A204.1 (cell line): Measurements from ENCODE around the gene GKN2.

Experiments
- FAIRE-seq: peaks from 2 replicates; lab custom pipeline; 2012; peaks lifted over from hg19 to GRCh38; lab: Jason Lieb, UNC

The GKN2 gene, protein sequence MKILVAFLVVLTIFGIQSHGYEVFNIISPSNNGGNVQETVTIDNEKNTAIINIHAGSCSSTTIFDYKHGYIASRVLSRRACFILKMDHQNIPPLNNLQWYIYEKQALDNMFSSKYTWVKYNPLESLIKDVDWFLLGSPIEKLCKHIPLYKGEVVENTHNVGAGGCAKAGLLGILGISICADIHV

GRCh38 chr2:68952887-68953521 is at the start of gene GKN2:
GKN2 (minus strand) TSS chr2:68952893; CDS start chr2:68952861, 32 bp downstream.
- FAIRE-seq = no peak

GRCh38 chr2:69001879-69002278 is 49.2 kb upstream of the GKN2 start:
- FAIRE-seq = no peak

GRCh38 chr2:68997401-68997800 is 44.7 kb upstream of the GKN2 start:
- no peak for FAIRE-seq

- no peak for FAIRE-seq
Observed at GRCh38 chr2:68995916-68996315, 43.2 kb upstream of the GKN2 start.

- FAIRE-seq = no peak
Observed at GRCh38 chr2:68994864-68995263, 42.2 kb upstream of the GKN2 start.

GRCh38 chr2:68993660-68994059 is 41.0 kb upstream of the GKN2 start:
- no peak for FAIRE-seq

DNA sequence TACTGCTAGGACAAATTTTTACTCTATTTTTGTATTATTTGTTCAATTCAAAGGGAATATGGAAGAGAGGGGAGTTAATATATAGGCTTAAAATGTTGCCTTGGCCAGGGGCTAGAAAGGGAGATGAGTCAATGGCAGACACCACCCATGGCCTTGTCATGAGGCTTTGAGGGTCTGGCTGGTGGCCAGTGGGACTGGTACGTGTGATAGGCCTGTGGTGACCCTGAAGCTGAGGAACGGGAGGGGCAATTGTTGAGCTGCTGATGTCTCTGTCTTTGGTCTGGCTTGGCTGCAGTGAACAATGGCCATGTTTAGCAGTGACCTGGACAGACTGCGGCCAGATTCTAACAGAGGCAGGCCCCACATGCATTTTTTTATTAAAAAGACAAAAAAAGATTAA is 40.2 kb upstream of the GKN2 start:
- no peak for FAIRE-seq

GRCh38 chr2:68992341-68992740 is 39.6 kb upstream of the GKN2 start:
- no peak for FAIRE-seq

GRCh38 chr2:68989035-68989434 is 36.3 kb upstream of the GKN2 start:
- no peak for FAIRE-seq

DNA sequence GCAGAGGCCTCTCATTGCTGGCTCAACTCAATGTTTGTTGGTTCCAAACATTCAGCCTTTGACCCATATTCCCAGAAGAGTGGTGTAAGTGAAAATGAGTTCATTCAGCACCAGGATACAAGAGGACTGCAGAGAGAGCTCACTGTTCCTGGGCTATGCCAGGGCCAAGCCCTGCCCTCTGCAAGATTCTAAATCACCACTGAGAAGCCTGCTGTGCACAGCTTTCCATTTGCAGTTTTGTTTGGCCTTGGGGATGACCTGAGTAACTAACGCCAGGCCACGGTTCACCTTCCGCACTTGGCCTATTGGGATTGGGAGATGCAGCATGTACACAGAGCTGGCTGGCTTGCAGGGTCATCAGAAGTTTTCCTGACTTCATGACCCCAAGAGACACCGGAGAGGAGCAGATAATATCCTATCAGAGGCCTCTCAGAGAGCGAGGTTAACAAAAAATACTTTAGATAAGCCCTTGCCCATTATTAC is 34.4 kb upstream of the GKN2 start:
- no peak for FAIRE-seq

DNA sequence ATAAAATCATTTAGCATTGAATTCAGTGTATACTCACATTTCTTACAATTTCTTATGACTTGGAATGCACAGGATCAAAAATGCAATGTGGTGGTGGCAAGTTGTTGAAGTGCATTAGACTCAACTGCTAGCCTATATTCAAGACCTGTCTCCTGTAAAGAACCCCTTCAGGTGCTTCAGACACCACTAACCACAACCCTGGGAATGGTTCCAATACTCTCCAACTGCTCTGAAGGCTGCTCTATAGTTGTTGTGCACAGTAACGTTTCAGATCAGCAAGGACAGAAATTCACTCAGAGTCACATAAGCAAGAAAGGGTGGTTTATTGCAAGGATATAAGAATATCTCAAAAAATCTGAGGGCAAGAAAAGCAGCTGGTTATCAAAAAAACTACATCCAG is 28.3 kb upstream of the GKN2 start:
- no peak for FAIRE-seq

- no peak for FAIRE-seq
Observed at GRCh38 chr2:68978098-68978497, 25.4 kb upstream of the GKN2 start.

GRCh38 chr2:68977453-68977852 is 24.8 kb upstream of the GKN2 start:
- FAIRE-seq = no peak

DNA sequence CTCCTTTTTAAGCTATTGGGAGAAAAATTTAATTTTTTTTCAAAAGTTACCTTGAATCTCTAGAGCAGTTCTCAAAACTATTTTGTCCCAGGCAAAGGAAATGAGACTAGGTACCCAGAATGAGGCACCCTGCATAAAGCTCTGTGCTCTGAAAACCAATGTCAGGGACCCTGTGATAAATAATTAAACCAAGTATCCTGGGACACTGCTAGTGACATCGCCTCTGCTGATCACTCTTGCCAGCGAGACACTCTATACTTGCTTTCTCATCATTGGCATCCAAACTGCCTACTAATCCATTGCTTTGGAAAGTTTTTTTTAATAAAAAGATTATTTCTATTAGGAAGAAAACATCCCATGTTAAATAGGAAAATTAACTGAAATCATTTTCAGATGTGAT is 23.2 kb upstream of the GKN2 start:
- FAIRE-seq = no peak

- no peak for FAIRE-seq
Observed at GRCh38 chr2:68974946-68975665, 22.4 kb upstream of the GKN2 start.

- FAIRE-seq = no peak
Observed at GRCh38 chr2:68974251-68974650, 21.6 kb upstream of the GKN2 start, which contains the start of gene GKN1. GKN1 (plus strand) TSS chr2:68974636; CDS start chr2:68974678, 42 bp downstream.

GRCh38 chr2:68971591-68972231 is 19.0 kb upstream of the GKN2 start:
- no peak for FAIRE-seq

- FAIRE-seq = no peak
Observed at GRCh38 chr2:68970566-68971265, 18.0 kb upstream of the GKN2 start.

- no peak for FAIRE-seq
Observed at GRCh38 chr2:68969736-68970490, 17.2 kb upstream of the GKN2 start.

DNA sequence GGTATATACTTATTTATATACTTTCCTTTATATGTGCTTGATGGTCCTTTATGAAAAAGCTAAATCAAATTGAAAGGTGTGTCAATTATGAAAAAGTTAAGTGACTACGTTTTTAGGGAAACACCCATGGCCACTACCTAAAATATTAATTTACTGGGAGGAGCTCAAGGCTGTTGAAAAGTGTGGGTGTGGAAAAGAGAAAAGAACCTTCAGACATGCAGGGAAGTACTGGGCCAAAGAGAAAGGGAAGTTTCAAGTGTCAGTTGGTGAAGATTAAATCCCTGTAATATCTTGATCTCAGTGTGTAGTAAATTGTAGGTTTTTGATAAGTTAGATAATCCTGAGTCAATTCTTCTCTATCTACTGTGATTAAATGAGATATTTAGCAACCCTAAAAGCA is 15.5 kb upstream of the GKN2 start:
- FAIRE-seq = no peak

GRCh38 chr2:68964282-68964681 is 11.6 kb upstream of the GKN2 start:
- FAIRE-seq = no peak

DNA sequence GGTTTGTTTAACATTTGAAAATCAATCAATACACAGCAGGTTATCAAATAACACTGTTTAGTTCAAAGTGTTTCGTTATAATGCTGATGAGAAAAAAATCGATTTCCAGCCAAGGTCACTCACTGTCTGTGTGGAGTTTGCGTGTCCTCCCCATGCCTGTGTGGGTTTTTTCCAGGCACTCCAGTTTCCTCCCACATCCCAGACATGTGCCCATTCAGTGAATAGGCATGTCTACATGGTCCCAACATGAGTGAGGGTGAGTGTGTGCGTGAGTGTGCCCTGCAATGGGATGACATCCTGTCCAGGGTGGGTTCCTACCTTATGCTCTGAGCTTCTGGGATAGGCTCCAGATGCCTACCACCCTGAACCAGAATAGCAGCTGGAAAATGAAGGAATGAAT is 8.7 kb upstream of the GKN2 start:
- FAIRE-seq = no peak
